GM12878 (cell line): Measurements from ENCODE around the gene JOSD2.

Source experiments
- CTCF ChIP-seq, 3 experiments: IDR thresholded peaks in 2 of 3; conservative IDR thresholded peaks in 1 of 3; 2 replicates each; pipeline ENCODE4 v1.5.1; 2011; ENCODE audit warnings: low read depth in 3 of 3, low read length in 3 of 3, mild to moderate bottlenecking in 3 of 3, control low read depth in 2 of 3, moderate library complexity in 2 of 3, inconsistent platforms in 1 of 3, mixed read lengths in 1 of 3; ENCODE audit not compliant: control insufficient read depth in 2 of 3, insufficient read depth in 1 of 3; ENCODE audit errors: extremely low read depth in 1 of 3
- HDAC6 ChIP-seq: fragments of 200-600 bp; sonication (generic); IDR thresholded peaks from one replicate; pipeline ENCODE4 v1.8.0; 2017; ENCODE audit warnings: antibody characterized with exemption; ENCODE audit not compliant: unreplicated experiment
- MTA2 ChIP-seq: fragments of 450-650 bp; IDR thresholded peaks from 2 replicates; pipeline ENCODE4 v1.6.1; 2016; ENCODE audit warnings: low read depth, mild to moderate bottlenecking, moderate library complexity
- NR2C2 ChIP-seq: IDR thresholded peaks from 2 replicates; pipeline ENCODE4 v1.6.1; 2011; ENCODE audit warnings: borderline replicate concordance, low read depth; ENCODE audit not compliant: control insufficient read depth, insufficient read length
- POLR2AphosphoS2 ChIP-seq: IDR thresholded peaks from 2 replicates; pipeline ENCODE4 v1.6.1; 2011; ENCODE audit warnings: low read depth, mild to moderate bottlenecking, low read length, improper control_type of control experiment, moderate library complexity
- REST ChIP-seq: IDR thresholded peaks from 2 replicates; pipeline ENCODE4 v1.6.1; 2012; ENCODE audit warnings: mild to moderate bottlenecking, low read depth, low read length
- SP1 ChIP-seq: IDR thresholded peaks from one replicate; pipeline ENCODE4 v1.6.1; 2011; ENCODE audit warnings: low read depth, low read length
- ZZZ3 ChIP-seq: IDR thresholded peaks from 2 replicates; pipeline ENCODE4 v1.6.1; 2011; ENCODE audit warnings: low read depth; ENCODE audit not compliant: control insufficient read depth, insufficient read length

DNA sequence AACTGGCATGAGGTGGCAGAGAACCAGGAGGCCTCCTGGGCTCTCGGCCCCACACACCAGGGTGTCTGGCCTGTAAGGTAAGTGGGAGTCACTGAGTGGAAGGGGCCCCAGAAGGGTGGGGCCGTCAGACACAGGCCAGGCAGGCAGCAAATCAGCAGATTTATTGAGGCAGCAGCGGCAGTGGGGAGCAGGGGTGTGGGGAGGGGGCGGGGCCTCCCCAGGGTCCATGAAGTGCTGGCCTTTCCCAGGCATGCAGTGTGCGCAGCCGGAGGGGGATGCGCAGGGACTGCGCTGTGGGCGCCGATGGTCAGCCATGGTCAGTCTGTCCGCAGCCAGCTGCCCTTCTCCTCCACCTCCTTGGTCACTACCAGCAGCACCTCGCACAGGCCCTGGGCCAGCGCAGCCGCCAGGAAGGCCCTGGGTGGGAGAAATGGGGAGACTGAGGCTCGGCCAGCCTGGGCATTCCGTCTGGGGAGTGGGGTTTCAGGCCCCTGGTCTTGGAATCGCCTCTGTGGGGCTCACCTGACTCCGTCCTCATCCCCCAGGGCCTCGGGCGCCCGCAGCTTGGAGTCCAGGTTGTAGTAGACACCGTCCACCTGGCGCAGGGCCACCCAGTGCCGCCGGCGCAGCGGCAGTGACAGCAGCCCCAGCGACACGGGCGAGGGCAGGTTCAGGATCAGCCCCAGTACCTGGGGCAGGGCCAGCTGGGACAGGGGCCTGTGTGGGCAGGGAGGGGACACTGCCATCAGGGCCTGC is 5.0 kb downstream of the JOSD2 start:
- TF ChIP-seq REST (no peak), CTCF (IDR thresholded peaks at IDR 0.05 in 2 of 3, conservative IDR thresholded peaks at IDR 0.05 in 1 of 3; ENCODE audit: control insufficient read depth in 2 of 3, extremely low read depth in 1 of 3, insufficient read depth in 1 of 3, low read depth in 3 of 3, low read length in 3 of 3) (no peak), POLR2AphosphoS2 (no peak), SP1 (no peak), ZZZ3 (no peak), HDAC6 (no peak), MTA2 (no peak), NR2C2 (no peak)
